Trophoblast cell (in vitro differentiated cells and primary cell): ENCODE results near the gene C19orf44.

ENCODE experiments used
- DNase-seq, 2 donors: peaks; one replicate each; pipeline ENCODE4 v3.0.0-alpha.2; 2016
- H2AFZ ChIP-seq: 2 replicates; pipeline ENCODE4 v1.6.1; 2013; ENCODE audit warnings: low read length, moderate library complexity, mild to moderate bottlenecking; ENCODE audit not compliant: insufficient read depth, poor library complexity
- H2AK5ac ChIP-seq: 2 replicates; pipeline ENCODE4 v1.6.1; 2013; ENCODE audit warnings: mild to moderate bottlenecking, low read length
- H2BK120ac ChIP-seq: 2 replicates; pipeline ENCODE4 v1.6.1; 2013; ENCODE audit warnings: low read length, mild to moderate bottlenecking, moderate library complexity; ENCODE audit not compliant: insufficient read depth, poor library complexity
- H2BK12ac ChIP-seq: 2 replicates; pipeline ENCODE4 v1.6.1; 2013; ENCODE audit warnings: mild to moderate bottlenecking, low read length, moderate library complexity
- H2BK5ac ChIP-seq: 2 replicates; pipeline ENCODE4 v1.6.1; 2013; ENCODE audit warnings: low read length, low read depth, moderate library complexity, mild to moderate bottlenecking; ENCODE audit not compliant: poor library complexity
- H3K14ac ChIP-seq: 2 replicates; pipeline ENCODE4 v1.6.1; 2013; ENCODE audit warnings: mild to moderate bottlenecking, low read length
- H3K18ac ChIP-seq: 2 replicates; pipeline ENCODE4 v1.6.1; 2013; ENCODE audit warnings: mild to moderate bottlenecking, low read length
- H3K23ac ChIP-seq: 2 replicates; pipeline ENCODE4 v1.6.1; 2013; ENCODE audit warnings: low read length
- H3K27ac ChIP-seq: 2 replicates; pipeline ENCODE4 v1.5.1; 2013; ENCODE audit warnings: low read depth, mild to moderate bottlenecking, inconsistent platforms, low read length, moderate library complexity
- H3K27me3 ChIP-seq: 2 replicates; pipeline ENCODE4 v1.6.1; 2013; ENCODE audit warnings: inconsistent platforms, mild to moderate bottlenecking, low read length, moderate library complexity; ENCODE audit not compliant: insufficient read depth
- H3K36me3 ChIP-seq, 2 experiments: 1 replicate in 1 of 2; 2 replicates in 1 of 2; pipeline ENCODE4 v1.6.1; 2013; ENCODE audit warnings: low read length in 2 of 2, mild to moderate bottlenecking in 2 of 2, moderate library complexity in 1 of 2; ENCODE audit not compliant: insufficient read depth in 2 of 2, control insufficient read depth in 1 of 2
- H3K4ac ChIP-seq: 2 replicates; pipeline ENCODE4 v1.6.1; 2013; ENCODE audit warnings: low read depth, mild to moderate bottlenecking, low read length, moderate library complexity
- H3K4me1 ChIP-seq, 2 experiments: 1 replicate in 1 of 2; 2 replicates in 1 of 2; pipeline ENCODE4 v1.6.1; 2013; ENCODE audit warnings: low read length in 2 of 2, mild to moderate bottlenecking in 2 of 2, moderate library complexity in 1 of 2; ENCODE audit not compliant: insufficient read depth in 2 of 2, control insufficient read depth in 1 of 2
- H3K4me2 ChIP-seq: 2 replicates; pipeline ENCODE4 v1.6.1; 2013; ENCODE audit warnings: inconsistent platforms, mild to moderate bottlenecking, low read length, moderate library complexity
- H3K4me3 ChIP-seq: 2 replicates; pipeline ENCODE4 v1.5.1; 2013; ENCODE audit warnings: mild to moderate bottlenecking, low read depth, low read length, inconsistent platforms
- H3K79me1 ChIP-seq: one replicate; pipeline ENCODE4 v1.6.1; 2013; ENCODE audit warnings: low read length
- H3K79me2 ChIP-seq: 2 replicates; pipeline ENCODE4 v1.6.1; 2013; ENCODE audit warnings: low read length, mild to moderate bottlenecking; ENCODE audit not compliant: control insufficient read depth, insufficient read depth, poor library complexity
- H3K9ac ChIP-seq: 2 replicates; pipeline ENCODE4 v1.6.1; 2013; ENCODE audit warnings: mild to moderate bottlenecking, low read length
- H3K9me3 ChIP-seq: 2 replicates; pipeline ENCODE4 v1.6.1; 2013; ENCODE audit warnings: low read depth, mild to moderate bottlenecking, control low read depth, inconsistent platforms, low read length; ENCODE audit not compliant: insufficient read depth
- H4K12ac ChIP-seq: 2 replicates; pipeline ENCODE4 v1.6.1; 2013; ENCODE audit warnings: low read depth, mild to moderate bottlenecking, low read length, moderate library complexity
- H4K8ac ChIP-seq: 2 replicates; pipeline ENCODE4 v1.6.1; 2013; ENCODE audit warnings: low read depth, mild to moderate bottlenecking, low read length, moderate library complexity
- H4K91ac ChIP-seq: one replicate; pipeline ENCODE4 v1.6.1; 2013; ENCODE audit warnings: low read depth, mild to moderate bottlenecking, low read length, moderate library complexity
- WGBS: extraction: QIAGEN DNeasy Blood & Tissue Kit; methylation state at CpG from one replicate; pipeline ENCODE4 v1.1.7; 2013; ENCODE audit warnings: missing lambda C conversion rate; ENCODE audit not compliant: insufficient read length, insufficient coverage; ENCODE audit errors: extremely low coverage; 5-methylcytosine and 5-hydroxymethylcytosine counted together

C19orf44 gene

GRCh38 chr19:16460454-16460853, 35.7 kb upstream of the C19orf44 start:
- H4K8ac ChIP-seq: no peak overlapping the region
- H4K12ac ChIP-seq: no peak overlapping the region
- DNase-seq: no peak
- peak overlapping the region; percentile 72 for H3K4ac ChIP-seq
- H3K14ac ChIP-seq: no peak overlapping the region
- peaks cover 35 to 42% of the 10 kb centered on the region in 2 experiments for H3K4me1 ChIP-seq
- H3K18ac ChIP-seq: no peak overlapping the region
- H2AFZ ChIP-seq: no peak overlapping the region
- peaks cover 27% of the 10 kb centered on the region for H3K79me2 ChIP-seq
- no peak overlapping the region for H3K27ac ChIP-seq
- no peak overlapping the region for H3K23ac ChIP-seq
- no peak overlapping the region for H3K4me2 ChIP-seq
- no peak overlapping the region for H3K9ac ChIP-seq
- H2BK5ac ChIP-seq: no peak overlapping the region
- H2AK5ac ChIP-seq: no peak overlapping the region
- H4K91ac ChIP-seq: no peak overlapping the region
- no peak overlapping the region for H2BK12ac ChIP-seq
- no CpG with 5 or more reads among the region's 8 CpGs for WGBS
- H3K79me1 ChIP-seq: peaks cover 4% of the 10 kb centered on the region
- no peaks in the 10 kb centered on the region for H3K27me3 ChIP-seq
- H3K9me3 ChIP-seq: peaks cover 1% of the 10 kb centered on the region
- H2BK120ac ChIP-seq: no peak overlapping the region
- peaks cover 0 to 3% of the 10 kb centered on the region in 2 experiments for H3K36me3 ChIP-seq
- H3K4me3 ChIP-seq: no peak overlapping the region

- Histone ChIP-seq H3K79me1 (peaks cover 4% of the 10 kb centered on the region), H3K27ac (no peak overlapping the region), H2BK12ac (no peak overlapping the region), H2AFZ (no peak overlapping the region), H2BK5ac (no peak overlapping the region), H3K36me3 (peaks cover 0 to 3% of the 10 kb centered on the region in 2 experiments), H3K23ac (no peak overlapping the region), H3K4ac (peak overlapping the region; percentile 64), H2BK120ac (no peak overlapping the region), H4K8ac (no peak overlapping the region), H3K18ac (peak overlapping the region; percentile 26), H3K14ac (no peak overlapping the region), H3K4me2 (no peak overlapping the region), H3K4me3 (no peak overlapping the region), H3K4me1 (peaks cover 34 to 41% of the 10 kb centered on the region in 2 experiments), H4K91ac (no peak overlapping the region), H3K9ac (no peak overlapping the region), H3K27me3 (no peaks in the 10 kb centered on the region), H4K12ac (no peak overlapping the region), H3K9me3 (peaks cover 1% of the 10 kb centered on the region), H3K79me2 (peaks cover 26% of the 10 kb centered on the region), H2AK5ac (no peak overlapping the region)
- DNase-seq: no peak
- no CpG with 5 or more reads among the region's 9 CpGs for WGBS
Measured at GRCh38 chr19:16461630-16462051, 34.6 kb upstream of the C19orf44 start.

GRCh38 chr19:16462757-16463250, 33.4 kb upstream of the C19orf44 start:
- Histone ChIP-seq H3K4me3 (no peak overlapping the region), H3K9me3 (peaks cover 1% of the 10 kb centered on the region), H3K4me2 (no peak overlapping the region), H3K23ac (no peak overlapping the region), H3K27ac (no peak overlapping the region), H3K9ac (peak overlapping the region; percentile 37), H3K79me2 (peaks cover 25% of the 10 kb centered on the region), H2AK5ac (no peak overlapping the region), H4K12ac (no peak overlapping the region), H3K4ac (peak overlapping the region; percentile 66), H4K8ac (no peak overlapping the region), H3K18ac (peak overlapping the region; percentile 37), H3K79me1 (peaks cover 4% of the 10 kb centered on the region), H3K27me3 (no peaks in the 10 kb centered on the region), H2BK12ac (no peak overlapping the region), H4K91ac (peak overlapping the region; percentile 5), H2AFZ (no peak overlapping the region), H3K36me3 (peaks cover 0 to 3% of the 10 kb centered on the region in 2 experiments), H3K4me1 (peaks cover 22 to 30% of the 10 kb centered on the region in 2 experiments), H2BK120ac (no peak overlapping the region), H3K14ac (no peak overlapping the region), H2BK5ac (no peak overlapping the region)
- WGBS: no CpG with 5 or more reads among the region's 6 CpGs
- DNase-seq: peak; percentile 45 to 57

- H3K9ac ChIP-seq: no peak overlapping the region
- peaks cover 0 to 3% of the 10 kb centered on the region in 2 experiments for H3K36me3 ChIP-seq
- H3K4me3 ChIP-seq: no peak overlapping the region
- peak overlapping the region; percentile 37 for H3K18ac ChIP-seq
- no CpG with 5 or more reads among the region's 6 CpGs for WGBS
- H3K14ac ChIP-seq: no peak overlapping the region
- peak overlapping the region; percentile 32 for H3K4me2 ChIP-seq
- H2BK120ac ChIP-seq: no peak overlapping the region
- H4K12ac ChIP-seq: no peak overlapping the region
- H3K4ac ChIP-seq: peak overlapping the region; percentile 66
- peaks cover 20 to 26% of the 10 kb centered on the region in 2 experiments for H3K4me1 ChIP-seq
- H3K23ac ChIP-seq: no peak overlapping the region
- peaks cover 1% of the 10 kb centered on the region for H3K9me3 ChIP-seq
- H2AK5ac ChIP-seq: no peak overlapping the region
- no peak overlapping the region for H2AFZ ChIP-seq
- peak; percentile 64 to 78 for DNase-seq
- H3K79me1 ChIP-seq: peaks cover 4% of the 10 kb centered on the region
- no peak overlapping the region for H2BK12ac ChIP-seq
- H3K27me3 ChIP-seq: no peaks in the 10 kb centered on the region
- H4K8ac ChIP-seq: no peak overlapping the region
- H2BK5ac ChIP-seq: no peak overlapping the region
- peak overlapping the region; percentile 45 for H3K27ac ChIP-seq
- H4K91ac ChIP-seq: peak overlapping the region; percentile 5
- peaks cover 22% of the 10 kb centered on the region for H3K79me2 ChIP-seq
Measured at GRCh38 chr19:16463341-16463990, 32.7 kb upstream of the C19orf44 start.
